Measurements from ENCODE around the gene SLC43A1.

The SLC43A1 gene

DNA sequence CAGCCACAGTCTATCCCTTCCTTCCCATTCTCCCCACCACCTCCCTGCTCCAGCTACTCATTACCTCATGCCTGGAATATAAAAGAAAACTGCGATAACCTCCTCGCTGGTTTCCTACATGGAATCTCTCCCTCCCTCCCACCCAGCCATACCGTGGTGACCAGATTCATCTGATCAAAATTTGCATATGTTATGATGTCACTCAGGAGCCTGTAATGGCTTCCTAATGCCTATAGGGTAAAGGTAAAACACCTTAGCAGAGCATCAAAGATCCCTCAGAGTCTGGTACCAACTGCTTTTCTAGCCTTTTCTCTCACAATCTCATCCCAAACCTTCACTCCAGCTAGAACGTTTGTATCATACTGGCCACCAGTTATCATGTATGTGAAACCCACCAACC is 35.6 kb downstream of the SLC43A1 start:
- no peaks in the 10 kb centered on the region for H3K9me3 ChIP-seq (ENCODE audit: control insufficient read depth, low read length)
- H3K36me3 ChIP-seq (ENCODE audit: control insufficient read depth, insufficient read depth, low read length): no peaks in the 10 kb centered on the region
- H3K9ac ChIP-seq (ENCODE audit: low read length): no peak overlapping the region
- H3K4me3 ChIP-seq (ENCODE audit: low read length): no peak overlapping the region
- peaks cover 15% of the 10 kb centered on the region for H3K27me3 ChIP-seq (ENCODE audit: control insufficient read depth, insufficient read depth, low read length)
- H3K4me1 ChIP-seq (ENCODE audit: control insufficient read depth, insufficient read depth, low read length): peaks cover 39% of the 10 kb centered on the region

DNA sequence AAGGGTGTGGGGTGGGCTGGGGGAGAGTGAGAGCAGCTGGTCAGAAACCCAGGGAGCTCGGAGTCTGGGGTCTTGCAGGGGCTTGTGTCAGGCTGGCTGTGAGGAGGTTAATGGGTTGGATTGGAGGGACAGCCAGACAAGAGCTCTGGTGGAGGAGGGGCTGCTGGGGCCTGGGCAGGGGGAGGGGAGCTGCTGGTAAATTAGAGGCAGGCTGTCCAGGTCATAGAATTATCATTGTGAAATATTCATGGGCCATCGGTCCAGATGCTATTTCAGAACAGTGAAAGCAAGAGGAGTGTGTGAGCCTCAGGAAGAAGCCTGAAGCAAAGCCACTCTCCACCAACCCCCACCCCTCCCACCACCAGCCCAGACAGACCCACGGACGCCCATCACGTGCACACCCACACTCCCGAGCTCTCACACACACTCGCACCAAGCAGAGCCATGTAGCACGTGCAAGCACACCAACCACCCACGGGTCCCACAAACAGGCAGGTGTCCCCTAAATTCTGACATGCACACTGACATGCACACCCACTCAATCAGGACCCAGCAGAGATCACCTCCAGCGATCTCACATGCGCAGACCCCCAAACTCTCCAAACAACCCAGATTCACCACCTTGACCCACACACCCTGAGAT is 36.4 kb downstream of the SLC43A1 start:
- Histone ChIP-seq H3K9me3 (ENCODE audit: control insufficient read depth, low read length) (no peaks in the 10 kb centered on the region), H3K36me3 (ENCODE audit: control insufficient read depth, insufficient read depth, low read length) (no peaks in the 10 kb centered on the region), H3K4me1 (ENCODE audit: control insufficient read depth, insufficient read depth, low read length) (peaks cover 45% of the 10 kb centered on the region), H3K27me3 (ENCODE audit: control insufficient read depth, insufficient read depth, low read length) (peaks cover 23% of the 10 kb centered on the region), H3K4me3 (ENCODE audit: low read length) (no peak overlapping the region), H3K9ac (ENCODE audit: low read length) (no peak overlapping the region)

DNA sequence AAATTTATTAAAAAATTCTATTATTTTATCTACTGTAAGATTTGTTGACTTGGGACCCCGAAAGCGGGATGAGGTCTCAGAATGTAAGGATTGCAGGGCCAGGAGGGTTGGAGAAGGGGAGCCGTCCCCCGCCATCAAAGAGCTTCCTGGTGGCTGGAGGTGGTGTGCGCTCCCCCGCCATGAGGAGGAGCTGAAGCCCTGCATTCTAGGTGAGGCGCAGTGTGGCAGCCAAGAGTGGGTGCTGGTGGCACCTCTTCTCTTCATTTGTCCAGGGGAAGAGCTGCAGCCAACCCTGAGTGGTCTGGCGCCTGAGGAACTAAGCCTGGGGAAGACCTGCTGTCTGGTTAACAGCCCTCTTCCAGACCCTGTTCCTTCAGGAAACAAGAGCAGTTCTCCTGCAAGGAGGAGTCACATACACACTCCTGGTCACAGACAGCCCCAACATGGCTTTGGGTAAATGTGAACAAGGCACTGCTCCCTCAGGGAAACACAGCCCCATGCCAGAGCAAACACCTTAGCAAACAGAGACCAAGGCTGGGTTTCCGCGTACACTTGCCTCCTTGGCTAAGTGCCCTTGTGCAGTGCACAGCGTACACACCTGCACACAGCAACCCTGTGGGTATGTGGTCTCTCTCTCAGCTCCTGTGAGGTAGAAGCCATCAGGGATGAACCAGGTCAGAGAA is 37.9 kb downstream of the SLC43A1 start:
- H3K9me3 ChIP-seq (ENCODE audit: control insufficient read depth, low read length): no peaks in the 10 kb centered on the region
- H3K4me1 ChIP-seq (ENCODE audit: control insufficient read depth, insufficient read depth, low read length): peaks cover 38% of the 10 kb centered on the region
- H3K27me3 ChIP-seq (ENCODE audit: control insufficient read depth, insufficient read depth, low read length): peaks cover 19% of the 10 kb centered on the region
- H3K9ac ChIP-seq (ENCODE audit: low read length): peak overlapping the region; percentile 51
- no peaks in the 10 kb centered on the region for H3K36me3 ChIP-seq (ENCODE audit: control insufficient read depth, insufficient read depth, low read length)
- H3K4me3 ChIP-seq (ENCODE audit: low read length): no peak overlapping the region

DNA sequence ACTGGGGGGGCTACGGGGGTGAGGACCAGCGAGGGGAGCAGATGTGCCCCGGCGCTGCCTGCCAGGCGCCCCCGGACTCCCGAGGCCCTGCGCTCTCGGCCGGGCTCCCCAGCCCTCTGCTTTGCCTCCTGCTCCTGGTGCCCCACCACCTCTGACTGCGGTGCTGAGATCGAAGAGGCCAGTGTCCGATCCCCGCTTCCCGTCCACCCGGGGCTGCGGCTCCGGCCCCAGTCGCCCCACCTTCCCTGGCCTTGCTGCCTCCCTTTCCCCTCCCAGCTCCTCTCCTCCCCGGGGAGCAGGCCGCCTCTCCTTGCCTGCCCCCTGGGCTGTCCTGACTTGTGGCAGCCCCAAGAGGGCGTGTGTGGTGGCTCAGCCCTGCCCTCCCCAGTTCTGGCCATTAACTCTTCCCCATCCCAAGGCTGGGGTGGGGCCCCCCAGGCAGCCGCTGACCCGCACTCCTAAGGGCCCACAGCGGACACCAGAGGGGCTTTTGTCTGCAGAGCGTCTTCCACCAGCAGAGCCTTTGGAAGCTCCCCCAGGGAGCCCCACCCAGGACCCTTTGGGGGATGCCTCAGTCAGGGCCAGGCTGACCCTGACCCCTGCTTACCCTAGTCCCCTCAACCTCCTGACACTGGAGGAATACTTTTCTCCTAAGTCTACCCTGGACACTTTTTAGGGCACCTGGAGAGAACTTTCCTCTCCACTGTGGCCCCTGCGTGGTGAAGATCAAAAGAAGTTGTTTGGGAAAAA is 38.6 kb downstream of the SLC43A1 start:
- Histone ChIP-seq H3K9me3 (ENCODE audit: control insufficient read depth, low read length) (no peaks in the 10 kb centered on the region), H3K4me1 (ENCODE audit: control insufficient read depth, insufficient read depth, low read length) (peaks cover 38% of the 10 kb centered on the region), H3K9ac (ENCODE audit: low read length) (peak overlapping the region; percentile 79), H3K4me3 (ENCODE audit: low read length) (peak overlapping the region; percentile 14), H3K27me3 (ENCODE audit: control insufficient read depth, insufficient read depth, low read length) (peaks cover 12% of the 10 kb centered on the region), H3K36me3 (ENCODE audit: control insufficient read depth, insufficient read depth, low read length) (no peaks in the 10 kb centered on the region)

DNA sequence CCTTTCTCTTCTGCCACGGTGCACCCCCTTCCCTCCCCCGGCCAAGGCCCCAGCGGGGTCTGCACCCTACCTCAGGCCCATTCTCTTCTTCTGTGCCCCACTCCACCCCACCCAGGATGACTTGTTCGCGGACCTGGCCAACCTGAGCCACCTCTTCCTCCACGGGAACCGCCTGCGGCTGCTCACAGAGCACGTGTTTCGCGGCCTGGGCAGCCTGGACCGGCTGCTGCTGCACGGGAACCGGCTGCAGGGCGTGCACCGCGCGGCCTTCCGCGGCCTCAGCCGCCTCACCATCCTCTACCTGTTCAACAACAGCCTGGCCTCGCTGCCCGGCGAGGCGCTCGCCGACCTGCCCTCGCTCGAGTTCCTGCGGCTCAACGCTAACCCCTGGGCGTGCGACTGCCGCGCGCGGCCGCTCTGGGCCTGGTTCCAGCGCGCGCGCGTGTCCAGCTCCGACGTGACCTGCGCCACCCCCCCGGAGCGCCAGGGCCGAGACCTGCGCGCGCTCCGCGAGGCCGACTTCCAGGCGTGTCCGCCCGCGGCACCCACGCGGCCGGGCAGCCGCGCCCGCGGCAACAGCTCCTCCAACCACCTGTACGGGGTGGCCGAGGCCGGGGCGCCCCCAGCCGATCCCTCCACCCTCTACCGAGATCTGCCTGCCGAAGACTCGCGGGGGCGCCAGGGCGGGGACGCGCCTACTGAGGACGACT is 39.3 kb downstream of the SLC43A1 start:
- H3K9me3 ChIP-seq (ENCODE audit: control insufficient read depth, low read length): no peaks in the 10 kb centered on the region
- H3K27me3 ChIP-seq (ENCODE audit: control insufficient read depth, insufficient read depth, low read length): peaks cover 11% of the 10 kb centered on the region
- peak overlapping the region; percentile 79 for H3K9ac ChIP-seq (ENCODE audit: low read length)
- H3K4me3 ChIP-seq (ENCODE audit: low read length): peak overlapping the region; percentile 14
- H3K36me3 ChIP-seq (ENCODE audit: control insufficient read depth, insufficient read depth, low read length): no peaks in the 10 kb centered on the region
- H3K4me1 ChIP-seq (ENCODE audit: control insufficient read depth, insufficient read depth, low read length): peaks cover 38% of the 10 kb centered on the region

DNA sequence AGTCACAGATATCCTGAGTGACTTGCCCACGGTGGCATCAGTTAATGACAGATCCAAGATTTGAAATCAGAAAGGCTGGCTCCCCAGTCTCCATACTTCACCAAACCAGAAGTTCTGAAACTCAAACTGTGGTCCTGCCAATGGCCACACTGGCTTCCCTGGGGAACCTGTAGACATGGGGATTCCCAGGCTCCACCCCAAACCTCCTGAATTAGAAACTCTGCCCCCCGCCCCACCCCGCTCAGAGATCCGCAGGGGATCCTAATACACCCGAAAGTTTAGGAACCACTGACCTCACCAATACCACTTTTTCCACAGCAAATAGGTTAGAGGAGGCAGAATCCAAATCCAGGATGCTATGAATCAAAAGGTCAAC is 39.8 kb downstream of the SLC43A1 start:
- H3K4me1 ChIP-seq (ENCODE audit: control insufficient read depth, insufficient read depth, low read length): peaks cover 38% of the 10 kb centered on the region
- H3K9me3 ChIP-seq (ENCODE audit: control insufficient read depth, low read length): no peaks in the 10 kb centered on the region
- H3K27me3 ChIP-seq (ENCODE audit: control insufficient read depth, insufficient read depth, low read length): peaks cover 11% of the 10 kb centered on the region
- H3K9ac ChIP-seq (ENCODE audit: low read length): peak overlapping the region; percentile 28
- H3K4me3 ChIP-seq (ENCODE audit: low read length): no peak overlapping the region
- no peaks in the 10 kb centered on the region for H3K36me3 ChIP-seq (ENCODE audit: control insufficient read depth, insufficient read depth, low read length)

DNA sequence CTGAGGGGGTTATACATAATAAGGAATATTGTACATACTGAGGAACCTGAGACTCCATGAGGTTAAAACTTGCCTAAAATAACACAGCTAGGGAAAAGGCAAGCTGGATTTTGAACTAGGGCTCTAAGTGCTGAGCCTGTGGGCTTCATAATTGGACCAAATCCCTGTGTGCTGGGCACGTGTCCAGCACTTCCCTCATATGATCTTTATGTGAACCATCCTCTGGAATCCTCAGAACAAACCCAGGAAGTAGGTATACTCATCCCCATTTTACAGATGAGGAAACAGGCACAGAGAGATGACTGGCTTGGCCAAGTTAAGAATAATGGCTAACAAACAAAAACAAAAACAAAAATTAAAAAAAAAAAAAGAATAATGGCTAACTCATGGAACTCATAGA is 40.3 kb downstream of the SLC43A1 start:
- no peaks in the 10 kb centered on the region for H3K36me3 ChIP-seq (ENCODE audit: control insufficient read depth, insufficient read depth, low read length)
- H3K27me3 ChIP-seq (ENCODE audit: control insufficient read depth, insufficient read depth, low read length): peaks cover 11% of the 10 kb centered on the region
- peaks cover 38% of the 10 kb centered on the region for H3K4me1 ChIP-seq (ENCODE audit: control insufficient read depth, insufficient read depth, low read length)
- H3K4me3 ChIP-seq (ENCODE audit: low read length): no peak overlapping the region
- H3K9me3 ChIP-seq (ENCODE audit: control insufficient read depth, low read length): no peaks in the 10 kb centered on the region
- H3K9ac ChIP-seq (ENCODE audit: low read length): no peak overlapping the region

DNA sequence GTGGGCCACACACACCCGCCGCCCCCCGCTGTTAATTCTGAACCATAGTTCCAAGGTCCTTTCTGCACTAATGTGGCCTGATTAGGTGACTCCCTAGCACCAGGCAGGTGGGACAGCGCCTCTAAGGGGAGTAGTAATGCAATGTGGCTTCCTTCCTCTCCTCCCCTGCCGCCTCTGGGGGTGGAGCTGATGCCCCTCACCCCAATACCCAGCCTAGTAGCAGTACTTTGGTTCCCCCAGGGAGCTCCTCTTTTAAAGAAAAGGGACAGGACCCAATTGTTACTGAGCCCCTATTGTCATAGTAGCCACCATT is 40.7 kb downstream of the SLC43A1 start:
- Histone ChIP-seq H3K27me3 (ENCODE audit: control insufficient read depth, insufficient read depth, low read length) (peaks cover 11% of the 10 kb centered on the region), H3K4me3 (ENCODE audit: low read length) (no peak overlapping the region), H3K9me3 (ENCODE audit: control insufficient read depth, low read length) (no peaks in the 10 kb centered on the region), H3K9ac (ENCODE audit: low read length) (no peak overlapping the region), H3K4me1 (ENCODE audit: control insufficient read depth, insufficient read depth, low read length) (peaks cover 38% of the 10 kb centered on the region), H3K36me3 (ENCODE audit: control insufficient read depth, insufficient read depth, low read length) (no peaks in the 10 kb centered on the region)

DNA sequence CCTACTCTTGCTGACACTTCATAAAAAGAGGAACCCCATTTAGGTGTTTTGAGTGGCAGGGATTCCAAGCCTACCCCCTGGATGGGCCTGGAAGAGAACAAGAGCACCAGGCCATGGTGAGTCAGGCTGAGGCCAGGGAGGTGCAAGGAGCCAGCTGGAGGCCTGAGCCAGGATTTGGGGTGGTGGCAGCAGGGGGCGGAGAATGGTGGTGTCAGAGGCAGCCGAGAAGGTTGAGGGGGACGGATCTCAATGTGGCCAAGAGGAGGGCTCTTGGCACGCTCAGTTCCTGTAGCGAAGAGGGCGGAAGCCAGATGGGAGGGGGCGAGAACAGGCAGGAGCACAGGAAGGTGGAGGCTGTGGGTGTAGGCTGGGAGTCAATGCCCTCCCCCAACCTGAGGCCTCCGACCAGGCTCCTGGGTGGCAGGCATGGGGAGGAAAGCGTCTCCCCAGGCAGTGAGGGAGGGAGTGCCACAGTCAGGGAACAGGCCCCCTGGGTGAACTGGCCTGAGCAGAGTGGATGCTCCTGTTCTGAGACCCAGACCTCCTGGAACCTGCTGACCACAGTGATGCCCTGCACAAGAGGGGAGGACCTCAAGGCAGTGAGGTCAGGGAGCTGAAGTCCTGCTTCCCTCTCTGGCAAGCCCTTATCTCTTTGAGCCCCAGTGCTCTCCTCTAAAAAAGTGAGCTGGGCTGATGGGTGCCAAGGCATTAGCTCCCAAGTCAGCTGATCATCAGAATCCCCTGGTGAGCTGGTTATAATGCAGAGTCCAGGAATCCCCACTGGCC is 41.3 kb downstream of the SLC43A1 start:
- no peaks in the 10 kb centered on the region for H3K9me3 ChIP-seq (ENCODE audit: control insufficient read depth, low read length)
- peaks cover 38% of the 10 kb centered on the region for H3K4me1 ChIP-seq (ENCODE audit: control insufficient read depth, insufficient read depth, low read length)
- H3K9ac ChIP-seq (ENCODE audit: low read length): no peak overlapping the region
- H3K36me3 ChIP-seq (ENCODE audit: control insufficient read depth, insufficient read depth, low read length): no peaks in the 10 kb centered on the region
- no peak overlapping the region for H3K4me3 ChIP-seq (ENCODE audit: low read length)
- peaks cover 11% of the 10 kb centered on the region for H3K27me3 ChIP-seq (ENCODE audit: control insufficient read depth, insufficient read depth, low read length)

DNA sequence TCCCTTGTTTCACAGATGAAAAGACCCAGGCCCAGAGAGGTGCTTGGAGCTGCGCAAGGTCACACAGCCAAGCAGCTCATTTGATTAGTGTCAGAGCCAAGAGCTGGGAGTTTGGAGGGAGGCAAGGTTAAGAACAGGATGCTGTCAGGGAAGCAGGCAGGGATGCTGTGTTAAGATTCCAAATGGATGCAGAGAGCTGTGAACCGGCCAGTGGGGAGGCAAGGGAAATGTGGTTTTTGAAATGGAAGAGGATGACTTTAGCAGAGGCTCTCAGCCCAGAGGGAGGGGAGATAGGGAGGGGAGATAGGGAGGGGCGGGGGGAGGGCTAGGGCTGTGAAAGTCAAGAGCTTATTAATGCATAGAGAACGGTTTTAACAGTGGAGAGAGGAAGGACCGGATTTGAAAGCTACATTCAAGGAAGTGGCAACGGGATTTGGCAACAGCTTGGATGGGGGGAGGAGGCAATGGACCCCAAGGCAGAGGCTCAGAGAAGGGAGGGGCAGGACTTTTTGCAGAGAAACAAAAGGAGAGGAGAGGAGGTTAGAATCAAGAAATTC is 42.1 kb downstream of the SLC43A1 start:
- peaks cover 38% of the 10 kb centered on the region for H3K4me1 ChIP-seq (ENCODE audit: control insufficient read depth, insufficient read depth, low read length)
- H3K27me3 ChIP-seq (ENCODE audit: control insufficient read depth, insufficient read depth, low read length): peaks cover 11% of the 10 kb centered on the region
- H3K4me3 ChIP-seq (ENCODE audit: low read length): no peak overlapping the region
- no peaks in the 10 kb centered on the region for H3K9me3 ChIP-seq (ENCODE audit: control insufficient read depth, low read length)
- no peaks in the 10 kb centered on the region for H3K36me3 ChIP-seq (ENCODE audit: control insufficient read depth, insufficient read depth, low read length)
- no peak overlapping the region for H3K9ac ChIP-seq (ENCODE audit: low read length)

DNA sequence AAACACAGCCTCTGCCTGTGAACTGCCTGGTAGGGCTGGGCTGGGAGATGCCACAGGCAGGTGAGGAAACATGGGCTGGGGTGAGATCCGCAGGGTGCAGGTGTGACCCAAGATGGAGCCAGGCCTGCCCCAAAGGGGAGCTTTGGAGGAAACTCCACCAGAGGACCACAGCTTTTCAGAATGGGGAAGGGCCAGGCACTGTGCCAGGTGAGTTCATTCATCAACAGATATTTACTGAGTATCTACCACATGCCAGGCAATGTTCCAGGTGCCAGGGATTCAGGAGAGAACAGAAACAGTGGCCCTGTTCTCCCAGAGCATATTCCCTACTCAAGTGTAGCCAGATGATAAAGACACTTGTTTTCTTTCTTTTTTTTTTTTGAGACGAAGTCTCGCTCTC is 44.0 kb downstream of the SLC43A1 start:
- H3K36me3 ChIP-seq (ENCODE audit: control insufficient read depth, insufficient read depth, low read length): no peaks in the 10 kb centered on the region
- peaks cover 19% of the 10 kb centered on the region for H3K4me1 ChIP-seq (ENCODE audit: control insufficient read depth, insufficient read depth, low read length)
- H3K4me3 ChIP-seq (ENCODE audit: low read length): no peak overlapping the region
- H3K27me3 ChIP-seq (ENCODE audit: control insufficient read depth, insufficient read depth, low read length): peaks cover 11% of the 10 kb centered on the region
- H3K9me3 ChIP-seq (ENCODE audit: control insufficient read depth, low read length): no peaks in the 10 kb centered on the region
- no peak overlapping the region for H3K9ac ChIP-seq (ENCODE audit: low read length)
